GM12878 (cell line): Measurements from ENCODE around the gene MCC.

Source experiments
- CTCF ChIP-seq, 3 experiments: IDR thresholded peaks in 2 of 3; conservative IDR thresholded peaks in 1 of 3; 2 replicates each; pipeline ENCODE4 v1.5.1; 2011; ENCODE audit warnings: low read depth in 3 of 3, low read length in 3 of 3, mild to moderate bottlenecking in 3 of 3, control low read depth in 2 of 3, moderate library complexity in 2 of 3, inconsistent platforms in 1 of 3, mixed read lengths in 1 of 3; ENCODE audit not compliant: control insufficient read depth in 2 of 3, insufficient read depth in 1 of 3; ENCODE audit errors: extremely low read depth in 1 of 3
- EZH2 ChIP-seq: IDR thresholded peaks from 2 replicates; pipeline ENCODE4 v1.6.1; 2012; ENCODE audit warnings: low read depth, mild to moderate bottlenecking, control low read depth, inconsistent platforms, low read length, borderline replicate concordance; ENCODE audit not compliant: control insufficient read depth
- GABPA ChIP-seq: IDR thresholded peaks from 2 replicates; pipeline ENCODE4 v1.6.1; 2014; ENCODE audit warnings: antibody characterized with exemption, low read depth, mild to moderate bottlenecking, inconsistent platforms
- HDAC6 ChIP-seq: fragments of 200-600 bp; sonication (generic); IDR thresholded peaks from one replicate; pipeline ENCODE4 v1.8.0; 2017; ENCODE audit warnings: antibody characterized with exemption; ENCODE audit not compliant: unreplicated experiment
- MAX ChIP-seq: IDR thresholded peaks from 2 replicates; pipeline ENCODE4 v1.6.1; 2012; ENCODE audit warnings: low read depth, low read length, improper control_type of control experiment
- NFYA ChIP-seq: IDR thresholded peaks from 2 replicates; pipeline ENCODE4 v1.6.1; 2011; ENCODE audit warnings: low read depth, mild to moderate bottlenecking, low read length, improper control_type of control experiment, borderline replicate concordance
- NRF1 ChIP-seq: conservative IDR thresholded peaks from 2 replicates; pipeline ENCODE4 v1.6.1; 2011; ENCODE audit warnings: mild to moderate bottlenecking, low read depth, low read length, improper control_type of control experiment
- POLR2AphosphoS5 ChIP-seq: IDR thresholded peaks from 2 replicates; pipeline ENCODE4 v1.6.1; 2011; ENCODE audit warnings: mild to moderate bottlenecking, low read length, inconsistent platforms
- ZNF207 ChIP-seq: fragments of 450-650 bp; IDR thresholded peaks from 2 replicates; pipeline ENCODE4 v1.6.1; 2014; ENCODE audit warnings: antibody characterized with exemption, mild to moderate bottlenecking, borderline replicate concordance

GRCh38 chr5:113437111-113437510 is 51.1 kb downstream of the MCC start:
- no peak for TF ChIP-seq GABPA
- no peak for TF ChIP-seq CTCF (IDR thresholded peaks at IDR 0.05 in 2 of 3, conservative IDR thresholded peaks at IDR 0.05 in 1 of 3; ENCODE audit: control insufficient read depth in 2 of 3, extremely low read depth in 1 of 3, insufficient read depth in 1 of 3, low read depth in 3 of 3, low read length in 3 of 3)
- no peak for TF ChIP-seq MAX
- no peak for TF ChIP-seq EZH2
- no peak for TF ChIP-seq POLR2AphosphoS5
- no peak for TF ChIP-seq NFYA
- no peak for TF ChIP-seq HDAC6
- no peak for TF ChIP-seq ZNF207
- no peak for TF ChIP-seq NRF1
